HG03039 (cell line): ENCODE measurements around the gene STX8.
"Not testable (repeated sequence)": the region's sequence is repeated elsewhere in the genome, so short reads cannot be mapped to it uniquely, and the experiment has no call there.

Source experiments
- ATAC-seq: cut with Tn5 transposase; IDR thresholded peaks from one replicate; pipeline ENCODE4 v1.9.1; 2021; ENCODE audit warnings: mild to moderate bottlenecking, moderate library complexity; ENCODE audit not compliant: unreplicated experiment

Gene STX8

DNA sequence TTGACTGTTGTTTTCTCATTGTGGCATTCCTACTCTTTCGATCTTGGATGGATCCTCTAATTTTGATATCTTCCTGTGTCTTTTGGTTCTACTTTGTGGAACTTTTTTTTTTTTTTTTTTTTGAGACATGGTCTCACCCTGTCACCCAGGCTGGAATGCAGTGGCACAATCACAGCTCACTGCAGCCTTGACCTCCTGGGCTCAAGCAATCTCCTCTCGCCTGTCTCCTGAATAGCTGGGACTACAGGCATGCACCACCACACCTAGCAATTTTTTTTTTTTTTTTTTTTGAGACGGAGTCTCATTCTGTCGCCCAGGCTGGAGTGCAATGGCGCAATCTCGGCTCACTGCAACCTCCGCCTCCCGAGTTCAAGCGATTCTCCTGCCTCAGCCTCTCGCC is 220.4 kb downstream of the STX8 start:
- not testable (repeated sequence) for ATAC-seq

DNA sequence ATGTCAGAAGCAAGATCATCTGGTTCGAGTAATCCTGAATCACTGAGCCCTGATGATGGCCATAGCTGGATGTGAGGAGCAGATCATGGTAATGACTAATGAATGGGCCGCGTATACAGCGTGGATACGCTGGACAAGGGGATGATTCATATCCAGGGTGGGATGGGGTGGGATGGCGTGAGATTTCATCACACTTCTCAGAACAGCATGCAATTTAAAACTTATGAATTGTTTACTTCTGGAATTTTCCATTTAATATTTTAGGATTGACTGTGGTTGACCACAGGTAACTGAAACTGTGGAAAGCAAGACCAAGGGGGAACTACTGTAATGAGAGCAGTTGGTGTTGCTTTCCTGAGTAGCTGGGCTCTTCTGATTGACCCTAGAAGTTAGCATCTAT is 225.5 kb downstream of the STX8 start:
- no peak for ATAC-seq

DNA sequence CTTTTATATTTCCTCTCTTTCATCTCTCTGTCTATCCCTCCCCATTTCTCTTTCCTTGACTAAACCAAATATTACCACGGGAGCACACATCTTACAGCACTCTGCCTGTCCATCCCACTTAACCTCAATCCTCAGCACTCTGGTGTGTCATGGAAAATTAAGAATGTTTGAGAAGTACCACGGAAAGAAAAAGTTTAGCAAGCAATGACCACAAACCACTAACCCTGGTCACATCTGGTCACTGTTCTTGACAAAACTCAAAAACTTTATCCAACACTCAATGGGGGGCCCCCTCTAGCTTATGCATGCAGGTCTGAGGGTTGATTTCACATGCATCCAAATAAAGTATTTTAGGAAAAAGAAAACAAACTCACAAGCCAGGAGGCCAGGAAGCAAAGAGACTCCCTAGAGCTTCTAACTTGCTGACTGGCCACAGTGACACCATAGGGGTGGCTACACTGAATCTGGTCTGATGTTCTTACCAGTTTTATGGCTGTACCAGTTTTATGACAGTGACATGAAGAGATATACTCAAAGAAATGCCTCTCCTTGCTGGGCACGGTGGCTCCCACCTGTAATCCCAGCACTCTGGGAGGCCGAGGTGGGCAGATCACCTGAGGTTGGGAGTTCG is 229.2 kb downstream of the STX8 start:
- ATAC-seq = no peak

- no peak for ATAC-seq
Observed at GRCh38 chr17:9343516-9343915, 232.1 kb downstream of the STX8 start.

GRCh38 chr17:9342225-9342624 is 233.4 kb downstream of the STX8 start:
- no peak for ATAC-seq

DNA sequence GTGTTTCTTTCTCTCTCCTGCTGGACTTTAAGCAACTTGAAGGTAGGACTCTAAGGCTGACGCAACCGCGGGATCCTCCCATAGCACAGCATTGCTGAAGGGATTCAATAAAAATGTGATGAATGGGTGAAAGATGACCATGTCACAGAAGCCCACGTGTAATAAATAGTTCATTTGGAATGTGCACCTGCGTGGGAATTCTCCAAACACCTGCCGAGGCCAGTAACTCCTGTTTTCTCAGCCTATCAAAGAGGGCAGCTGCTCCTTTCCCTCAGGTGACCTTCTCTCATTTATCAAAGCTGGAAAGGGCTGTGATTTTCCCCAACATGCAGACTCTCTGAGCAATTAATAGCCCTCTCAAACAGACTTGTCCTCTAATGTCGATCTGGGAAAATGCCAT is 235.7 kb downstream of the STX8 start:
- no peak for ATAC-seq

DNA sequence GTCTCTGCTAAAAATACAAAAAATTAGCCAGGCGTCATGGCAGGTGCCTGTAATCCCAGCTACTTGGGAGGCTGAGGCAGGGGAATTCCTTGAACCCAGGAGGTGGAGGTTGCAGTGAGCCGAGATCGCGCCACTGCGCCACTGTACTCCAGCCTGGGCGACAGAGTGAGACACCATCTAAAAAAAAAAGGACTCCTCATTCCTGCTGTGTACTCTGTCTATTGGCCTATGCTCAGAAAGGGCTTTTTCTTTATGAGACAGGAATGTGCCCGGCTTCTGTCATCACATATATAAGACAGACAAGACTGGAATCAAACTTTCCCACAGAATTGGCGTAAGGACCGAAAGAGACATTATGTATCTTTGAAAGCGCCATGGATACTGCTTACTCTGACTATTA is 236.1 kb downstream of the STX8 start:
- not testable (repeated sequence) for ATAC-seq

GRCh38 chr17:9336817-9337216 is 238.8 kb downstream of the STX8 start:
- no peak for ATAC-seq

GRCh38 chr17:9334536-9335446 is 240.8 kb downstream of the STX8 start:
- ATAC-seq = no peak

DNA sequence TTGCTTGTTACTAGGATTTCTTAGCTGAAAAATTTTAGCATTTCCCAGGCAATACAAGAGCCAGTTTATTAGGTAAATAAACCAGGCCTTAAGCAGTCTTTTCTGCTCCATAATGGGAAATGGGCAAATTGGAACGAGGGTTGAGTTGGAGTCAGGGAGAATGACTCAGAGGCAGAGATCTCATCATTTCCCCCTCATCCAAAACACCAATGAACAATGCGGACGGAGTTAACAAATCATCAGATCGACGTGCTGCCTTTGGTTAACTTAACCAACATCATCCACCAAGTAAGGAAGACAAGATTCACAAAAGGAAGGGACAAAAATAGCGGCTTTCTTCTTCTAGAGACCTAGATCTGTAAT is 243.5 kb downstream of the STX8 start:
- ATAC-seq = no peak

DNA sequence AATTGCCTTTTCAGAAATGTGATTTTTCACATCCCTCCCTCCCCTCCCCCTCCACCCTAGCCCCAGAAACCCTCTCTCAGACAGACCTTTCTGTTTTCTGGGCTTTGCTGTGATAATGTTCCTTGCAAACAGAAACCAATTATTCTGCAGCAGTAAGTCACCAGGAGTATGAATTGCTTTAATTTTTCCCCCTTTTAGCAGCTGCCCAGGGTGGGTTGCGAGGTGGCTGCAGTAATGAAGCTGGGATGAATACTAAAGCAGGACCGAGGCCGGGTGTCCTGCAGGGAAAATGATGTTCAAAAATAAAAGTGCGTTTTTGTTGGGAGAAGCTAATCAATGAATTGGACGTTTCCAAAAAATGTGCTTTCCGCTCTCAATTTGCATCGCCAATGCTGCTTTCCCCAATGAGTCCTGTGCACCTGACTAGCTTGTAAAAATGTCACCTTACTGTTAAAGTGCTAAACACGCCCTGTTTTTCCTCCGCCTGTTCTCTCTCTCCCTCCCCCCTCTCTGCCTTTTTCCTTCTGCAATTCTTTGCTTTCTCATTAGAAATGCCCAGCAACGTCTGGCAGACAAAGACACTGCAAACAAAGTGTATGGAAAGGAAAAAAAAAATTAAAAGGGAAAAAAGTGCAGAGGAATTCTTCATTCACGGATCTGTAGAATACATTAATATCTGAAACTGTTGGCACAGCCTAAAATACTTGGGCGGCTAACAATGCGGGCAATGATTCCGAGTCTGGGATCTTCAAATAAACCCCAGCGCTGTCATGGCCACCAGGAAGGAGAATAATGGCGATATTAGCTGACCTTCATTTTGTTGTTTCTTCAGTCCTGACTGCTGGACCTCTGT is 244.1 kb downstream of the STX8 start:
- no peak for ATAC-seq

DNA sequence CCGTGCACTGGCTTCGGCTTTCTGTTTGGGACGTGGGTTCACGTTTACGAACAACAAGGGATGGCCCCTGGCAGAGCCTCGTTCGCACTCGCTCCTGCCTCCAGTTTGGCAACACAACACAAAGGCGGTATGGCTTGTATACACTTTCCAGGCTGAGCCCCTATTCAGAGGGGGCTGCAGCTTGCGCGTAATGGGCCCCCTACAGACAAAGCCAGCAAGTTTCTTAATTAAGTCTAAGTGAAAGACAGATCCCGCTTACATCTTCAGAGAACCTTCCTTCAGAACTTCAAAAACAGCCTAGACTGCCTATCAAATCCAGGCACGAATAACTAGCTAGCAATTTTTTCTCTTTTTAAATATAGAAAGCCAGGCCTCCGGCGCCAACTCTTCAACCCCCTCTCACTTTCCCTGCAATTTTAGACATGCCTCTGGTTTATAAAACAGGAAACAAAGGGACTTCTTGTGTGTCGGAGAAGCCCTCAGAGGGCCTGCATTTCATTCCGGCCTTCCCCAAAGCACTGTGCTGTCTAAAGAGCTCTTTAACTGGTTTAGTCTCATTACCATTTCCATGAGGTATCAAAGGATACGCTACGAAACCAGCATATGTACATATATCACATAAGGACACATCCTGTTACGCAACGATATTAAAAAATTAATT is 244.9 kb downstream of the STX8 start:
- ATAC-seq = no peak

GRCh38 chr17:9330141-9330540 is 245.5 kb downstream of the STX8 start:
- no peak for ATAC-seq

DNA sequence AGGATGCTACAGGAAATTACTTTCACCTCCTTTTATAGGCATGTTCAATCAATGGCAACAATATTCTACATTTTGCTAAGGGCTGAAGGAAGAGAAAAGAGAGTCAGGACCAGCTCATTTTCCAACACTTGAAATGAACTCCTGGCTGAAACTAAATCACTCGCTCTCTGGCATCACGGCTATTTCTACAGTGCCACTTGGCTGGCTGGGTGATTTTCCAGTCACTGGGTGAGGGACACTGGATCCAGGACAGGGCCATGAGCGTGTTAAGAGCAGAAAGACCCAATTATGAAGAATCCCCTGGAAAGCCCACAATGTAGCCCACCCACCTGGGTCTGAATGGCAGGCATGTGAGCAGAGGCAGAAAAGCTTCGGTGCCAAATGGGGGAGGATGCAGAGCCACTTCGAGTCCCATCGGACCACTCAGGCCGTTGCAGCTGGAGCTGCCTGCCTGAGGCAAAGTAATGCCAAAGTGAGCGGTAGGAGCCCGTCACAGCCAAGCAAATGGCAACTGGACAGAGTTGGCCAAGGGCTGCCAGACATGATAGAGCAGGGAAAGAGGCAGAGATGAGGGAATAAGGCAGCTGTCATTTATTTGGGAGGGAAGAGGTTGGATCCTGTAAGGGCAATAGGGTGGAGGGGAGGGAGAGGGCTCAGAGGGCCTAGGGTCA is 246.2 kb downstream of the STX8 start:
- ATAC-seq = no peak

DNA sequence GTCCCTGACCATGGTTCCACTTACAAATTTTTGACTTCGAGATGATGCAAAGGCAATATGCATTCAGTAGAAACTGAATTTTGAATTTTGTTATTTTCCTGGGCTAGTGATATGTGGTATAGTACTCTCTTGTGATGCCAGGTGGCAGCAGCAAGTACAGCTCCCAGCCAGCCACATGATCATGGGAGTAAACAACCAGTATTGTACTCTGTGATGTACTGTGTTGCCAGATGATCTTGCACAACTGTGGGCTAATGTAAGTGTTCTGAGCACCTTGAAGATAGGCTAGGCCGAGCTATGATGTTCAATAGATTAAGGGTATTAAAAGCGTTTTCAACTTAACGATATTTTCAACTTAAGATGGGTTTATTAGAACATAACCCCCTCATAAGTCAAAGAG is 250.8 kb downstream of the STX8 start:
- no peak for ATAC-seq

DNA sequence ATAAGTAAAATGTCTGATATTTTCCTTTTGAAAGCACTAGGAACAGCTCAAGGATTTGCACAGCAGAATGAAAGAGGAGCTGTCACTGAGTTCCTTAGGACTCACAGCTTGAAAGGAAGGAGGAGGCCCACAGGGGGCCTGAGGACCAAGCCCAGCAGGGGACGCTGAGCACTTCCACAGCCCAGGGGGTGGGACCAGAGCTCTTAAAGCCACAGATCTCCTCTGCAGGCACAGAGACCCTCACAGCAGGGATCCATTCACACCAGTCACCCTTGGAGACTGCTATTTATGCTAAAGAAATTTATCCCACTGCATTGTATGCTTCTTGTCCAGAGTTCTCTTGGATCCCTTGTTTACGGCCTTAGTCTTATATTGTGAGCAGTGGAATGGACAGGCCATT is 253.3 kb downstream of the STX8 start:
- no peak for ATAC-seq

DNA sequence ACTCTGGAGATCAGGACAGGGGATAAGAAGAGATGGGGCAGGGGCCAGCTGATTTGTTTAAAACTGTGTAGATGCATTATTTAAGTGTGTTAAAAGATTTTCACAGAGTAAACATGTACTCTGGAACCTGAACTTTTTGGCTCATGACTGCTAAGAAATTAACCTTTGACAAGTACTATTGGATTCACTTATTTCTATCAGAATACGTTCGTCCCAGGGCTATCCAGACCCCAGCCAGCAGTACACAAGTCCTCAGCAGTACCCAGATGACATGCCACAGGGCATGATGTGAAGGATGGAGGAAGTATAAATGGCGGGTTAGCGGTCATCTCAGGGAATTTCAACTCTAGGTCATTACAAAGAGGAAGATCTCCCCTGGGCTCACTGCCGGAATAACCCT is 253.7 kb downstream of the STX8 start:
- no peak for ATAC-seq

GRCh38 chr17:9315360-9315759 is 260.3 kb downstream of the STX8 start:
- no peak for ATAC-seq

DNA sequence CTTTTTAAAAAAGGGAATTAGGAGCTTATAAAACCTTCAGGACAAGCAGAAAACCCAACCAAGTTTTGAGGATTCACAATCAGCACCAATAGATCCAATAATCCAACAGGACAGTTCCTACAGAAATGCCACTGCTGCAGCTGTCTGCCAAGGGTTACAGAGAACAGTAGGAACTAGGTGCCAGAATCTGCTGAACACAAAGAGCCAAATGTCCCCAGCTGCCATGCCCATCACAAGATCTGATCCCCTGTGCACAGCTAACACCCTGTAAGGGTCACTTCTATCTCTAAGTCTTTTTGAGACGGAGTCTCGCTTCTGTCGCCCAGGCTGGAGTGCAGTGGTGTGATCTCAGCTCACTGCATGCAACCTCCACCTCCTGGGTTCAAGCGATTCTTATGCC is 262.3 kb downstream of the STX8 start:
- ATAC-seq = no peak

GRCh38 chr17:9309216-9309615 is 266.4 kb downstream of the STX8 start:
- no peak for ATAC-seq

- no peak for ATAC-seq
Observed at GRCh38 chr17:9308069-9308468, 267.6 kb downstream of the STX8 start.
